ENCODE data around the gene NOTUM.

DNA sequence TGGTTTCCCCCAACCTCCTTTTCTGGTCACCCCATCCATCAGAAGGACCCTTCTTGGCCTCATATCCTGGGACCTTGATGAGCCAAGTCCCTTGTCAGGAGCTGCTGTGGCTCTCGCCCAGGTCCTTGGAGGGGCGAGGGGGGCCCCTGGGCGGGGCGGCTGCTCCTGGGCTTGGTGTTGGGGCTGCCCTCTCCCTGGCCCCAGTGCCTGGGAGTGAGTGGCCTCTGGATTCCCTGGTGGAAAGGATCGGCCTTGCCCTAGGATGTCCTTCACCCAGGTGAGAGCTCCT is 6.2 kb upstream of the NOTUM start:
- TF ChIP-seq CTCF (conservative IDR thresholded peaks at IDR 0.05; ENCODE audit: low read length): no peak
- TF ChIP-seq EZH2phosphoT487 (IDR thresholded peaks at IDR 0.05; ENCODE audit: borderline replicate concordance, low read depth, low read length): no peak
